ENCODE data around the gene HES5.

HES5 gene

GRCh38 chr1:2529784-2530512, at the start of gene HES5:
Gene HES5, minus strand, starts transcription at chr1:2530263. Its CDS starts 99 bp downstream, at chr1:2530164.
- no peak for TF ChIP-seq CTCF (IDR thresholded peaks at IDR 0.05)

GRCh38 chr1:2578758-2579118, 48.7 kb upstream of the HES5 start:
- TF ChIP-seq CTCF (IDR thresholded peaks at IDR 0.05): no peak

GRCh38 chr1:2575801-2576663, 46.0 kb upstream of the HES5 start:
- no peak for TF ChIP-seq CTCF (IDR thresholded peaks at IDR 0.05)

GRCh38 chr1:2574350-2574749, 44.3 kb upstream of the HES5 start:
- no peak for TF ChIP-seq CTCF (IDR thresholded peaks at IDR 0.05)

- no peak for TF ChIP-seq CTCF (IDR thresholded peaks at IDR 0.05)
Measured at GRCh38 chr1:2573250-2573920, 43.3 kb upstream of the HES5 start.

- no peak for TF ChIP-seq CTCF (IDR thresholded peaks at IDR 0.05)
Measured at GRCh38 chr1:2571348-2571747, 41.3 kb upstream of the HES5 start.

- TF ChIP-seq CTCF (IDR thresholded peaks at IDR 0.05): no peak
Measured at GRCh38 chr1:2570332-2570731, 40.3 kb upstream of the HES5 start.

Data from LNCAP (cell line).